HG02610 (cell line): ENCODE results near the gene PLCXD3.

Experiments
- ATAC-seq: cut with Tn5 transposase; IDR thresholded peaks from one replicate; pipeline ENCODE4 v1.9.1; 2021; ENCODE audit warnings: mild to moderate bottlenecking, moderate library complexity; ENCODE audit not compliant: unreplicated experiment

The PLCXD3 gene

GRCh38 chr5:41510176-41510831 lies at the start of gene PLCXD3:
Gene PLCXD3, minus strand, starts transcription at chr5:41510601. Its CDS starts 75 bp downstream, at chr5:41510526.
- ATAC-seq, result no peak

- ATAC-seq, result no peak
Observed at GRCh38 chr5:41559184-41559583, 48.8 kb upstream of the PLCXD3 start.

GRCh38 chr5:41558295-41558694 lies 47.9 kb upstream of the PLCXD3 start:
- ATAC-seq, result no peak

- ATAC-seq, result no peak
Observed at GRCh38 chr5:41547991-41548390, 37.6 kb upstream of the PLCXD3 start.

- ATAC-seq, result no peak
Observed at GRCh38 chr5:41542183-41542582, 31.8 kb upstream of the PLCXD3 start.

GRCh38 chr5:41539454-41539853 lies 29.1 kb upstream of the PLCXD3 start:
- ATAC-seq, result no peak

GRCh38 chr5:41537581-41537980 lies 27.2 kb upstream of the PLCXD3 start:
- ATAC-seq, result no peak

GRCh38 chr5:41532485-41532884 lies 22.1 kb upstream of the PLCXD3 start:
- ATAC-seq, result no peak

- no peak for ATAC-seq
Observed at GRCh38 chr5:41527201-41527779, 16.9 kb upstream of the PLCXD3 start.

GRCh38 chr5:41526699-41527098 lies 16.3 kb upstream of the PLCXD3 start:
- ATAC-seq, result no peak

GRCh38 chr5:41524174-41524573 lies 13.8 kb upstream of the PLCXD3 start:
- ATAC-seq, result no peak

GRCh38 chr5:41522193-41522786 lies 11.9 kb upstream of the PLCXD3 start:
- ATAC-seq, result no peak

- no peak for ATAC-seq
Observed at GRCh38 chr5:41519801-41520200, 9.4 kb upstream of the PLCXD3 start.

- no peak for ATAC-seq
Observed at GRCh38 chr5:41517909-41518308, 7.5 kb upstream of the PLCXD3 start.

GRCh38 chr5:41511241-41511640 lies 840 bp upstream of the PLCXD3 start:
- ATAC-seq, result no peak

GRCh38 chr5:41509399-41510175 lies 814 bp downstream of the PLCXD3 start:
- ATAC-seq, result no peak

- no peak for ATAC-seq
Observed at GRCh38 chr5:41508696-41509398, 1.6 kb downstream of the PLCXD3 start.

GRCh38 chr5:41508186-41508585 lies 2.2 kb downstream of the PLCXD3 start:
- no peak for ATAC-seq

GRCh38 chr5:41507501-41507900 lies 2.9 kb downstream of the PLCXD3 start:
- no peak for ATAC-seq

GRCh38 chr5:41503860-41504259 lies 6.5 kb downstream of the PLCXD3 start:
- ATAC-seq, result no peak

GRCh38 chr5:41503310-41503709 lies 7.1 kb downstream of the PLCXD3 start:
- no peak for ATAC-seq
